C4-2B (cell line): ENCODE measurements around the gene TRIM25.

ENCODE experiments used
- CTCF ChIP-seq: fragments of 450-650 bp; conservative IDR thresholded peaks from 2 replicates; pipeline ENCODE4 v1.5.1; 2017; ENCODE audit warnings: mild to moderate bottlenecking
- ZFX ChIP-seq: fragments of 450-650 bp; IDR thresholded peaks from 2 replicates; pipeline ENCODE4 v1.6.1; 2017

DNA sequence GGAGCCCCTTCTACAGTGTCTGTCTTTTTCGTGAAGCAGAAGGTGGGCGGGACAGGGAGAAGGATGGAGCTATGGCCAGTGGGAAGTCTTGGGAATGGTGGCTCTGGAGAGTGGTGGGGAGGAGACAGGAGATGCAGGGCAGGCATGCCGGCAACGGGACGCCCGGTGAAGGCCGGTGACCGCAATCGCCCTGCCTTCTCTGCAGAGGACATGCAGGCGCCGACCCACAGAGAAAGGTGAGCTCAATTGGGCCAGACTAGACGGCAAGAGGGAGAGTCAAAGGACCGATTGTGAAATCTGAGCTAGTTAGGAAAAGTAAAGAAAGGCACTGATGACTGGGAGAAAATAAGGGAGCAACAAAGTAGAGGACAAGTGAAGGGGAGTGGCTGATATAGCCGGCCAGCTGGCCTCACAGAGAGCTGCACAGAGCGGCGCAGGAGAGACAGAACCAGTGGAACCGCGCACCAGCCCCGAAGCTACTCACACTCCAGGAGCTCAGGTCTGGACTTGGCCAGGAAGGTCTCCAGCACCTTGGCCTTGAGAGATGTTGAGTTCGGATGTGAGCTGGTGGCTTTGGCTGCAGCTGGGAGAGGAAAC, 18.9 kb downstream of the TRIM25 start:
- TF ChIP-seq CTCF (no peak), ZFX (no peak)
